Body of pancreas (tissue), 4 donors: Measurements from ENCODE around the gene DOK3.

Experiments
- CTCF ChIP-seq, 7 experiments: fragments of 450-650 bp in 4 of 7; fragments of 200-600 bp in 3 of 7; sonication (generic) in 3 of 7; IDR thresholded peaks; one replicate each; pipeline ENCODE4 v1.5.1; 2016 to 2019; ENCODE audit warnings: antibody characterized with exemption in 7 of 7
- POLR2A ChIP-seq, 3 donors: fragments of 450-650 bp; IDR thresholded peaks; one replicate each; pipeline ENCODE4 v1.6.1; 2016; ENCODE audit warnings: antibody characterized with exemption in 3 of 3, mild to moderate bottlenecking in 2 of 3

GRCh38 chr5:177458912-177459350 lies 50.7 kb downstream of the DOK3 start:
- no peak for TF ChIP-seq CTCF (IDR thresholded peaks at IDR 0.05)
- no peak for TF ChIP-seq POLR2A (IDR thresholded peaks at IDR 0.05)
